GM12878 (cell line): ENCODE data around the gene DTNBP1.

ENCODE experiments used
- ESRRA ChIP-seq: IDR thresholded peaks from 2 replicates; pipeline ENCODE4 v1.6.1; 2012; ENCODE audit warnings: mild to moderate bottlenecking, low read length, improper control_type of control experiment
- HDAC6 ChIP-seq: fragments of 200-600 bp; sonication (generic); IDR thresholded peaks from one replicate; pipeline ENCODE4 v1.8.0; 2017; ENCODE audit warnings: antibody characterized with exemption; ENCODE audit not compliant: unreplicated experiment
- SIN3A ChIP-seq: IDR thresholded peaks from 2 replicates; pipeline ENCODE4 v1.6.1; 2012; ENCODE audit warnings: low read depth, low read length, improper control_type of control experiment
- SP1 ChIP-seq: IDR thresholded peaks from one replicate; pipeline ENCODE4 v1.6.1; 2011; ENCODE audit warnings: low read depth, low read length

GRCh38 chr6:15504040-15504495 lies 158.8 kb downstream of the DTNBP1 start:
- no peak for TF ChIP-seq HDAC6
- no peak for TF ChIP-seq ESRRA
- no peak for TF ChIP-seq SP1
- TF ChIP-seq SIN3A: no peak
